Stimulated activated CD4-positive, alpha-beta T cell treated with anti-CD3 and anti-CD28 coated beads, Interleukin-4, amount 100 ng/mL, for 24 hours (primary cell): ENCODE data around the gene PYGB.

ENCODE experiments used
- DNase-seq: peaks from one replicate; pipeline ENCODE4 v3.0.0-alpha.2; 2020

PYGB gene

DNA sequence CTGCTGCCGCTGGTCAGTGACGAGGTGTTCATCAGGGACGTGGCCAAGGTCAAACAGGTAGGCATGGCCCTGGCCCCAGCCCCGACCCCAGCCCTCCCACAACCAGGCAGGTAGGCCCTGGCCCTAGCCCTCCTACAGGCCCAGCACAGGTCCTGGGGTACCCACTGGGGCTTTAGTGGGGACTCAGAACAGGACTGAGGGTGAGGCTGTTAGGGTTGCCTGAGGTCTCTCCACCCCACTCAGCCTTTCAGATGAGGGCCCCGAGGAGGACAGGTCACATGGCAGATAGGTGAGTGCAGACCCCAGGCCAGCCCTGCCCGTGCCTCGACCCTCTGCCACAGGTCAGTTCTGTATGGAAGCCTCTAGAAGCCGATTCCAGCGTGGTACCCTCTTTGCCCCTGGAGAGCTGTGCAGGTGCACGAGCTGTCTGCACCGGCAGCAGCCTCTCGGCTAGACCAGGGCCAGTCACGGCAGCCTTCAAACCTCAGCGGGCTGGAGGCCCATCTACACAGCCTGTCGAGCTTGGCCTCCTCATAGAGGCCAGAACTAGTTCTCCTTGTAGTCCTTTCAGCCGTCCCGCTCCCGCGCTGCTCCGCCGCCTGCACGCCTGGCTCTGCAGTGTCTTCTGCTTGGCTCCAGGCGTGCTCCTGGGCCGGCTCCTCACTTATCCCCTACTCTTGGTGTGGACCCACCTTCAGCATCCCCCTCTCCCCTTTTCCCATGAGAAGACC, 35.5 kb downstream of the PYGB start:
- DNase-seq, result no peak

DNA sequence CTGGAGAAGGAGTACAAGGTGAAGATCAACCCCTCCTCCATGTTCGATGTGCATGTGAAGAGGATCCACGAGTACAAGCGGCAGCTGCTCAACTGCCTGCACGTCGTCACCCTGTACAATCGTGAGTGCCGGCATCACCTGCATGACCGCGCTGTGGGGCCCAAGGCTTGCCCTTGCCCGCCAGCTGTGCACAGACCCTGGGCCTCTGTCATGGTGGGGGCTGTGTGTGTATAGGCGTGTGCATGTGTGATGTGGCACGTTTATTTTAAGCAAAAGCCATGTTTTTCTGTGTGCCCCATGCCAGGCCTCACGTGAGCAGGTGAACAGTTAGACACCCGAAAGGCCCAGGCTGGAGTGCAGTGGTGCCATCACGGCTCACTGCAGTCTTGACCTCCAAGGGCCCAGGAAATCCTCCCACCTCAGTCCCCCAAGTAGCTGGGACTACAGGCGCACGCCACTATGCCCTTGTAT, 36.3 kb downstream of the PYGB start:
- DNase-seq, result no peak

DNA sequence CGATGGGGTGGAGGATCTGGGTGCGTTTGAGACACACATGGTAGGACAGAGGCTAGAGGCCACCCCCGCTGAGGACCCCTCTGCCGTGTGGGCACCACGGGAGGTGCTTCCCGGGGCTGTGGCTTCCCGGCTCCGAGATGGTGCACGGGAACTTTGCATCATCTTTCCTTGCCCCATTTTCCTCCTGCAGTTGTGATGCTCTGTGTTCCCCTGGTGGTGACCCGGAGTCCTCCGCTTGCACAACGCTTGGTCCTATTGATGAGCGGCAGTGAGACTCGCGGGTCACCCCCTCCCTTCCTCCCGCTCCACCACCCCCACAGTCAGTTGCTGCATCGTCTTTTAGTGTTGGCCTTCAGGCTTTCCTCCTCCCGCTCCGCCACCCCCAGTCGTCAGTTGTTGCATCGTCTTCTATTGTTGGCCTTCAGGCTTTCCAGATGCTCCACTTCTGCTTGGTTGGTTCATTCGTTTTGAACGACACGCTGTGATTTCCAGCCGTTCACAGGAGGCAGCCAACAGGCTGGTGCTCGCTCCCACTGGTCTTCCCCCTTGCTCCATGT, 37.3 kb downstream of the PYGB start:
- no peak for DNase-seq

DNA sequence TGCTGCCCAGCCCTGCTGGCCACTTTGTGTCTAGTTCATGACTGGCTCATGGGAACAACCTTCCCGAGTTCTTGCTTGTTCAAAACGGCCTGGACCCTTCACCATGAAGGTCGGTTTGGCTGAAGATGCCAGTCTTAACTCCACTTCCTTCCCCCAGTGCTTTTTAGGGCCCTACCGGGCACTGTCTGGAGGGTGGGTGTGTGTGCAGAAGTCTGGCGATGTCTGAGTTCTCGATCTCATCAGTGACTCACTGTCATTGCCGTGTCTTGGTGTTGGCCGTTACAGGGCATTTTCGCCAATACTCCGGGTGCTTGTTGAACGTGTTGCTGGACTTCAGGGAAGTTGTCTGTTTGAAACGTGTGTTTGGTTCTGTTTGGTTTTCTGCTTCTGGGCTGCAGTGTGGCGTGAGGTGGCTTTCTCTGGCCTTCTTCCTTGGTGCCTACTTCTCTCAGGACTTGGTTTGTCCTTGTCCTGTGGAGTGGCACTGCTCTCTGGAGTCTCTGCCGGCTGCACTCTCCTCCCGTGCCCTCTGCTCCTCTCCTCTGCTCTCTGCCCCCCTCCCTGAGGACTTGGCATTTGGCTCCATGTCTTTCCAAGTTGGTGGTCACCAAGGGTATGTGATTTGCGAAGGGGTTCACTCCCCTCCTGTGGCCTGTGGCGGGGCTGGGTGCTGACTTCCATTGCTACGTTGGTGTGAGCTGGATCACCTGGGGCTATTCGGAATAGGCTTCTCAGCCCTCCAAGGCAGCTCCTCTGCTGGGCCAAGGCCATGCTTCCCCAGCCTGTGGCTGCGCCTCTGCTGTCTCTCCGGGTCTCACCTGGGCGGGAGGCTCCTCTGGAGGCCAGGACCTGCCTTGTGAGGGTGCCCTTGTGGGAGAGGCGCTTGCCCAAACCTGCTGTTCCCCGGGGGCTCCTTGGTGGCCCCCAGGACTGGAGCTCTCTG, 38.2 kb downstream of the PYGB start:
- no peak for DNase-seq

DNA sequence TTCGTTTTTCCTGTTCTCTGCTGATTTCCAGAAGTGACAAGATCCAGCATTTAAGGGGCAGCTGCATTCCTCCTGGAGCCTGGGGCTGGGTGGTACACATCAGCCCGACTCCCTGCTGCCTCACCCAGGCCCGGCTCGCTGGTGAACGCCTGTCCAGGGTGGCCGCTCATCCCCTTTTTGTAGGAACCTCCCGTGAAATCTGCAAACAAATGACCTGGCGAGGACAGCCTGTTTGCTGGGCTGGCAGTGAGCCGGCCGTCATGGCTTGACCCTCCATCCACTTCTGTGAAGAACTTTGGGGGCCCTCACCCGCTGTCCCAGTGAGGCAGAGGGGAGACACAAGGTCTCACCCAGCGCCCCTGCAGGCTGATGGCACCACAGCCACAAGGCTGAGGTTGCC, 39.0 kb downstream of the PYGB start:
- no peak for DNase-seq

DNA sequence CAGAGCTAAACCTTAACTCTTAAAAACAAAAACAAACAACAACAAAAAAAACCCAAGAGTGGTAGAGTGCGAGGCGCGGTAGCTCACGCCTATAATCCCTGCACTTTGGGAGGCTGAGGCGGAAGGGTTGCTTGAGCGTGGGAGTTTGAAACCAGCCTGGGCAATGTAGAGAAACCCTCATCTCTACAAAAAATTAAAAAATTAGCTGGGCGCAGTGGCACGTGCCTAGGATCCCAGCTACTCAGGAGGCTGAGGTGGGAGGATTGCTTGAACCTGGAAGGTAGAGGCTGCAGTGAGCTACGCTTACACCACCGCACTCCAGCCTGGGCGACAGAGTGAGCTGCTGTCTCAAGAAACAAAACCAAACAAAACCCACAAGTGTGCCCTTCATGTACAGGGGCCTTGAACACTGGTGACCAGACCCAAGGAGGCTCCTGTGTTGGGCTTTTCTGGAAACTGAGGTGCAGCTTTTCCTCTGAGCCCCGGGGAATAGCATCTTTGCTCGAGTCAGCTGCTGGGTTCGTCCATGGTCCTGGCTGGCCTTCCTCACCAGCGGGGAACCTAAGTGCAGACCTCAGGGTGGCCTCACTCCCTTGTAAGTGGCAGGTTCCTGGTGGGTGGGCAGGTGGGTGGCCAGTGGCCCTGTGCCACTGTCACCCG, 39.9 kb downstream of the PYGB start:
- no peak for DNase-seq

DNA sequence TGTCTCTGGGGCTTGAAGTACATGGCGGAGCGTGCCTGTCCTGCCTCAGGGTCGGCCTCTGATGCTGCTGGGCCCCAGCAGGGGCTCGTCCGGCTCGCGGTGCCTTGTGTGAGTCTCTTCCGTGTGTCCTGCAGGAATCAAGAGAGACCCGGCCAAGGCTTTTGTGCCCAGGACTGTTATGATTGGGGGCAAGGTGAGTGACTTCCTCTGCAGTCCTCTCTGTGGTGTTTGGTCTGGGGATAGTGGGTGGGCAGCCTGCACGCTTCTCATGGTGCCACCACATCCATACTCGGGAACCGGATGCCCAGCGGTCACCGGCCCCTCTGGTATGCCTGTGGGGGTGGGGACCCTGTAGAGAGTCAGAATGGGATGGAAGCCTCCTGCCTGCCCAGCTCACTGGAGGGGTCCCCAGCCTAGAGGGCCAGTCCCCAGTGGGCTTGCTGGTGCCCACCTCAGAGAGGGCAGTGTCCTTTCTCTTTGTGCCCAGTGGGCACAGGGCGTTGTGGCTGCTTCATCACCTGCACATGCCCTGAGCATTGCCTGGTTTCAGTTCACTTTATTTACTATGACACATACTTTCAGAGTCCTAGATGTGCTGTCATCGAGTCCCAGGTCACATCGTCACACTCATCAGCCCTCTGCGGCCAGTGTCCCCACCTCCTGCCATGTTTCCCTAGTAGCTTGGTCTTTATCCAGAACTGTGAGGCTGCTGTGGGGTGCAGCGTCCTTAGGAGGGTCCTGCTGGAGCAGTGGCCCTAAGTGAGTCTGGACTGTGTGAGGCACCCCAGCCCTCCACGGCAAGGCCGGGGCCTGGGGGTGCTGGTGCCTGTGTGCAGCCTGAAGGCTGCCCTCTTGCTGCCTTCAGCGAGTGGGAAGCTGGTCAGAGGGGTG, 40.7 kb downstream of the PYGB start:
- DNase-seq, result no peak

DNA sequence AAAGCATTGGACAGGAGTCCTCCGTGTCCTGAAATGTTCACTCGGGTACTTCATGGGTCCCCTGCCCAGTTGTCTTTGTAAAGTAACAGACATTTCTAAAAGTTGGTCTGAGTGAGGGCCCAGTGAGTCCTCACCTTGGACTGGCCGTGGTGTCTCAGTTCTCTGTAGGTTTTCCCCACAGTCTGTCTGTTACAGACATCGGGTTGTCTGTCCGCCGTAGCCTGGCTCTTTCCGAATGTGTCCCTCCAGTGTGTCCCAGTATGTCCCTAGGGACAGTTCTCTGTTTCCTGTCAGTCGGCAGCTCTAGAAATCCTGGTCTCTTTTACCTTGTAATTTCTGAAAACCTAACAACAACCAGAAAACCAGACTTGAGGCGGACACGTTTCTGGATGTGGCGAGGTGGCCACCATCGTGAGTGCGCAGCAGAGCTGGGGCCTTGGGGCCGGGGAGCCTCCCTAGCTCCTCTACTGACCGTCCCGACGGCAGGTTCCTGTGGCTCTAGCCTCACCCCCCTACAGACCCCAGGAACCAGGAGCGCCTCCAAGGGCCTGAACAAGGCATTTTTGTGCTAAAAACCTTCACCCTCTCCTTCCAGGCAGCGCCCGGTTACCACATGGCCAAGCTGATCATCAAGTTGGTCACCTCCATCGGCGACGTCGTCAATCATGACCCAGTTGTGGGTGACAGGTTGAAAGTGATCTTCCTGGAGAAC, 42.2 kb downstream of the PYGB start:
- no peak for DNase-seq

DNA sequence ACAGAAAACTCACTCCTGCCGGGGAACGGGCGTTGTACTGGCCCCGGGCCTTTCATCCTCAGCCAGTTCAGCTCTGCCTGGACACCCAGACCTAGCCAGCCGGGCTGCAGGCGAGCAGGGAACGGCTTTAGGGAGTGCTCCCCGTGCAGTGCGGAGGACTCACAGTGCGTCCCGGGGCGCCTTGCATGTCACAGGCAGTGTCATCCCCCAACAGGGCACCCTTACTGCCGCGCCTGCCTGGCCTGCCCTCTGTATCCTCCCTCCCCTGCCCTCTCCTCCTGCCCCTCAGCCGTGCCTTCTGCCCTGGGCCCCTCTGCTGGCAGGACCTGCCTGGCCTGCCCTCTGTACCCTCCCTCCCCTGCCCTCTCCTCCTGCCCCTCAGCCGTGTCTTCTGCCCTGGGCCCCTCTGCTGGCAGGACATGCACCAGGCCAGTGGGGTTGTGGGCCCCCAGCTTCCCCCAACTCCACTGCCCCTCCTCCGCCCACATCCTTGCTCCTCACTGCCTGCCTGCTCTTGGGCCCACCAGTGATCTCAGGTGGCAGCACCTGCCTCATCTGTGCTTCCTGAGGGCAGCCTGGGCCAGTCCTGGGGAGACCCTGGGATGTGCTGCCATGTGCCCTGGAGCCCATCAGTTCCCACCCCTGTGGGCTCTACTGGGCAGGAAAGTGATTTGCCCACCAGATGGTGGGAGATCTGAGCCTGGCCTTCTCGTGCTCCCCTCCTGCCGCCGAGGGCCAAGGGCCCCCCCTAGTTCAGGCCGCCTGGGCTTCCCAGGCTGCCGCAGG, 43.0 kb downstream of the PYGB start:
- no peak for DNase-seq

DNA sequence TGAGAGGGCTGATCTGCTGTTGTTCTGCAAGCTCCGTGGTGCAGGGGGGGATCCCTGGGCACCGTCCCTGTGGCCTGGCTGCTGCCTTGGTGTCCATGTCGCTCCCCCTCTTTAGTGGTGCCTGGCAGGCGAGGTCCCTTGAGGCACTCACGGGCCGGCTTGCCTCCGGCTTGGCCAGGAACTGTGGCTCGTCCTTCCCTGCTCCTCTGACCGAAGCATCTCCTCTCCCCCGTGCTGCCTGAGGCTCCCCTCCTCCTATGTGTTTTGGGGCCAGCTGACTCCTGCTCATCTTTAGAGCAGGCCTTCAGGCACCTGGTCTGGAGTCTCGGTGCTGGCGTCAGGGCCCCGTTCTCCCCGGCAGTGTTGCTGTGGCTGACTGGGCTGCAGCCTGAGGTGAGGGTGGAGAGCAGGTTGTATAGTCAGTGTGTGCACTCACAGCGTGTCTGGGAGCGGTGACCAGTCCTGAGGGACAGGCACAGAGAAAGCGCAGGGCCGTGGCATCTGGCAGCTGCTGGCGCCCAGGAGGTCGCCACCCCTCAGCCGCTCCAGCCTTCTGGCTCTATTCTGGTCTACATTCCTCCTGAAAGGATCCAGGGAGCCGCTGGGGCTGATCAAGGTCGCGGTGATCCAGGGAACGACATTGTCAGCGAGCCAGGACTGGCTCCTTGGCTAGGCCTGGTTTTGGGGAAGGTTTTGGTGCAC, 43.7 kb downstream of the PYGB start:
- no peak for DNase-seq

DNA sequence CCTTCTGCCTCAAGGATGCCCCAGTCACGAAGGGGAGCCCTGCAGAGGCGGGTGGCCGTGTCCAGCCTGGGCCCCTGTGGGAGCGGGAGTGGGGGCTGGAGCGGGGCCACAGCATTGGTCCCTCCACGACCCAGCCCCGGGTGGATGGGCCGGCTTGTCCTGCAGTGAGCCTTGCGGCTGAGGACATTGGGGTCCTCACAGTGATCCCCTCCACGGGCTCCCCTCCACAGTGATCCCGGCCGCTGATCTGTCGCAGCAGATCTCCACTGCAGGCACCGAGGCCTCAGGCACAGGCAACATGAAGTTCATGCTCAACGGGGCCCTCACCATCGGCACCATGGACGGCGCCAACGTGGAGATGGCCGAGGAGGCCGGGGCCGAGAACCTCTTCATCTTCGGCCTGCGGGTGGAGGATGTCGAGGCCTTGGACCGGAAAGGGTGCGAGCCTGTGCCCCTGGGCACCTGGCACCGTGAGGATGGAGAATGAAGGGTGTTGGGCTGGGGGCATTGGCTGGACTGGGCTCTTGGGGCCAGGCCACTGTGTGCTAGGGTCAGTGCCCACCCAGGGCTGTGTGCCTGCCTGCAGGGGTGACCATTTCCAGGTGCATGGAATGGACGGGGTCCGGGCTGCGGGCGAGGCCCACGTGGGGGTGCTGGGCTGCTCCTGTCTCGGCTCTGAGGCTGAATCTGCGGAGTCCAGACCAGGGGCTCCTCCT, 44.4 kb downstream of the PYGB start:
- DNase-seq, result no peak

DNA sequence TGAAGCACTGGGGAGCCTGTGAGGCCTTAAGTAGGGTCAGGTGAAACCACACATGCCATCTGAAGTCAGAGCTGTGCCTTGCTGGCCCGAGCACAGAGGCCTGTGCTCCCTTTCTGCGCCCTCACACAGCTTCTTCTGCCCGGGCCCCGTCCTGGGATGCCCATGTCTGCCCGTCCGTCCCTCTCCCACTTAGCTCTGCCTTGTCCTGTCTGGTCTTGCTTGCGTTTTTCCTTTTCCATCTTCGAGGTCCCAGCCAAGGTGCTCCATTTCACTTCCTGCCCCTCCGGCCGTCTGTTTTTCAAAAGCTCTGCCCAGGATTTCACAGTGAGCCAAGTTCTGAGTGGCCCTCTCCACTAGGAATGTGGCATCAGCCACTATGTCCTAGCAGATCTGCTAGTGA, 45.6 kb downstream of the PYGB start:
- DNase-seq, result no peak

DNA sequence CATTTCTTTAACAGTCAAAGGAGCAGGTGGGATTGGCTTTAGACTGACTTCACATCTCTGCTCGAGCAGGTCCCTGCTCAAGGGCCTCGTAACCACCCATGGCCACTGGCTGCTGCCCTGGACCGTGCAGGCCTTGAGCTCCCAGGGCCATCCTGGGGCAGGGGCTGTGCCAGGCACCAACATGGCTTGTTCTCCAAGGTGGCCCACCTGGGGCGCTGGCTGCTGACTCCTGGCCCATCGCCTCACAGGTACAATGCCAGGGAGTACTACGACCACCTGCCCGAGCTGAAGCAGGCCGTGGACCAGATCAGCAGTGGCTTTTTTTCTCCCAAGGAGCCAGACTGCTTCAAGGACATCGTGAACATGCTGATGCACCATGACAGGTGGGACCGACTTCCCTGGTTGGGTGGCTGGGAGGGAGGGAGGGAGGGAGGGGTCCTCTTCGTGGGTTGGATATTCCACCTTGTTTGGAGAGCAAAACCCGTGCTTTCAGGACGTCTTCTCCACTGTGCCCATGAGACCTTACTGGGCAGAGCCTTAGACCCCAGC, 46.1 kb downstream of the PYGB start:
- no peak for DNase-seq

DNA sequence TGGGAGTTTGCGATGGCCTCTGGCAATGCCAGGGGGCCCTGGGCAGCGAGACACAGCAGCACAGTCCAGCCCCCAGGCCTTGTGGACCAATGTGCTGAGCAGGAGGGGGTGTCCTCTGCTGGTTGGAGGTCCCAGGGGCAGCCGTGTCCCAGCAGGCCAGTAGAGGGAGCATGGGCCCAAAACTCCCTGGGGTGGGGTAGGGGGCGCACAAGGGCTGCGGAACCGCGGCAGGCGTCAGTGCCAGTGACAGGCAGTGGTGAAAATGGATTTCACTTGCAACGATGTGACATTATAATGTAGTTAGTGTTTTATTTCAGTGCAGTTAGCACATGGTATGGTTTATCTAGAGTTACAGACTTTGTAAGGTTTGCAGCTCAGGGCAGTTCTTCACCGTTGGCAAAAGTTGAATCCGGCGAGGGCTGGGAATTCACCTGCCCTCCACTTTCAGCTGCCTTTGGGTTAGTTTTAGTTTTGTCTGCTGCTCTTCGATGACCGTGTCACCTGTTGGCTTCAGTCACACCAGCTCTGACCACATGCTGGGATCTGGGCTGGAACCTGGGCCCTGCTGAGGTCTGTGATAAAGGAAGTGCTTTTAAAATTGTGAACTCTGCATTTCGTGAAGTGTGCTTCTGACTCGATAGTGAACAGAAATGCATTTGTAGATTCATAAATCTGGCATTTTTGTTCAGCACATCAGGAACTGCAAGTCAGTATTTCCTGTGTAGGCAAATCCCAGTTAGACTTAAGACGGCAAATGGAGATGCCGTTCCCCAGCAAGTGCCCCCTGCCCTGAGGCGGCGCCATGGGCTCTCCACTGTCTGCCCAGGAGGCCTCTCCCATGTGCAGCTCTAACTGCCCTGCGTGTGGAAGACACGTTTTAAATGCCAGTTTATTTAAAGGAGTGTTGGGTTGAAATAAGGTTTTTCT, 46.8 kb downstream of the PYGB start:
- DNase-seq, result peak; percentile 63

DNA sequence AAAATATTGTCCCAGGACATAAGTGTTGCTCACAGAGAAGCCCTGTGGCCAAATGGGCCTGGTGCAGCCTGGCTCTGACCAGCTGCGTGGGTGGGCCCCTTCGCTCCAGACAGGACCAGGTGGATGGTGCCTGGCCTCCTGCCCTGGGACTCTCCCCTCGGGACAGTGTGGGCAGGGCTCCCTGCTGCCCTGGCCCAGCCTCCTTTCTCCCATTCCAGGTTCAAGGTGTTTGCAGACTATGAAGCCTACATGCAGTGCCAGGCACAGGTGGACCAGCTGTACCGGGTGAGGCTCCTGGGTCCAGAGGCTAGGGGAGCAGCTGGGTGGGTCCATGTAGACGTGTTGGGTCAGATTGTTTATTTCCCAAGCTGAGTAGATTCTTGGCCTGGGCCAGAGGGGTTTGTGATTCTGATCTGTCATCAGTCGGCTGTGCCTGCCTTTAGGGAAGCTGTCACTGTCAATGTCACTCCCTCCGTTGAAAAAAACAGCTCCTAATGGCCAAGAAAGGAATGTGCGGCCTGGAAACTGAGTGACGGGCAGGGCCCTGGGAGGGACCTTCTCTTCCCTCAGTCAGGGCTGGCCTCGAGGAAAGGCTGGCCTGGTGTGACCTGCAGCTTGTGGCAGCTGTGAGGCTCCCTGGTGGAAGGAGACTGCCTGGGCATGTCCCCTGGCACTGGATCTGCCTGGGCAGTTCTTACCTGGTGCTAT, 47.7 kb downstream of the PYGB start:
- no peak for DNase-seq

DNA sequence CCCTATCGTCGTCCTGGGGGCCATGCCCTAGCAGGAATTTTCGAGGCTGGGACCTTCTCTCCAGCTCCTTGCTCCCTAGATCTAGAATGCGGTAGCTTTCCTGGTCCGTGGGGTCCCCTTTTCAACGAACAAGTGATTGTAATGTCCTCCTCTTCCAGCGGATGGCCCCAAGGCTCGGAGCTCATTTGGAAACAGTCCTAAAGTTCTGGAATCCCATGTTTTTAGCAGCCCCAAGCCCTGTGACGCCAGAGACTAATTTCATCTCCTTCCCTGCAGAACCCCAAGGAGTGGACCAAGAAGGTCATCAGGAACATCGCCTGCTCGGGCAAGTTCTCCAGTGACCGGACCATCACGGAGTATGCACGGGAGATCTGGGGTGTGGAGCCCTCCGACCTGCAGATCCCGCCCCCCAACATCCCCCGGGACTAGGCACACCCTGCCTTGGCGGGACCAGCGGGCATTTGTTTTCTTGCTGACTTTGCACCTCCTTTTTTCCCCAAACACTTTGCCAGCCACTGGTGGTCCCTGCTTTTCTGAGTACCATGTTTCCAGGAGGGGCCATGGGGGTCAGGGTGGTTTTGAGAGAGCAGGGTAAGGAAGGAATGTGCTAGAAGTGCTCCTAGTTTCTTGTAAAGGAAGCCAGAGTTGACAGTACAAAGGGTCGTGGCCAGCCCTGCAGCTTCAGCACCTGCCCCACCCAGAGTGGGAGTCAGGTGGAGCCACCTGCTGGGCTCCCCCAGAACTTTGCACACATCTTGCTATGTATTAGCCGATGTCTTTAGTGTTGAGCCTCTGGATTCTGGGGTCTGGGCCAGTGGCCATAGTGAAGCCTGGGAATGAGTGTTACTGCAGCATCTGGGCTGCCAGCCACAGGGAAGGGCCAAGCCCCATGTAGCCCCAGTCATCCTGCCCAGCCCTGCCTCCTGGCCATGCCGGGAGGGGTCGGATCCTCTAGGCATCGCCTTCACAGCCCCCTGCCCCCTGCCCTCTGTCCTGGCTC, 48.5 kb downstream of the PYGB start:
- DNase-seq, result peak; percentile 12
